Thyroid gland (tissue), 4 donors: Measurements from ENCODE around the gene DGAT2. TPM values are rescaled to one million over a fixed set of nuclear protein-coding genes. Genes with fewer than 3 reads are reported as not detected.

Source experiments
- DNase-seq, 2 donors: peaks; one replicate each; pipeline ENCODE4 v3.0.0-alpha.2; 2019
- H3K27ac ChIP-seq, 3 donors: fragments of 200-600 bp; sonication (generic); 1 replicate in 2 of 3; 2 replicates in 1 of 3; pipeline ENCODE4 v1.5.1; 2016 to 2019; ENCODE audit warnings: mild to moderate bottlenecking in 1 of 3, moderate library complexity in 1 of 3
- H3K27me3 ChIP-seq: fragments of 200-600 bp; sonication (generic); one replicate; pipeline ENCODE4 v1.5.1; 2019
- H3K36me3 ChIP-seq, 2 donors: fragments of 200-600 bp; sonication (generic); one replicate each; pipeline ENCODE4 v1.5.1; 2016 to 2019
- H3K4me1 ChIP-seq, 2 donors: fragments of 200-600 bp; sonication (generic); one replicate each; pipeline ENCODE4 v1.5.1; 2017 to 2019
- H3K4me3 ChIP-seq, 3 donors: fragments of 200-600 bp; sonication (generic); replicated peaks in 1 of 3; 1 replicate in 2 of 3; 2 replicates in 1 of 3; pipeline ENCODE4 v1.5.1; 2016; ENCODE audit warnings: mild to moderate bottlenecking in 1 of 3
- H3K9me3 ChIP-seq: fragments of 200-600 bp; sonication (generic); one replicate; pipeline ENCODE4 v1.5.1; 2017
- CTCF ChIP-seq, 6 experiments: fragments of 200-600 bp in 3 of 6; fragments of 450-650 bp in 3 of 6; sonication (generic) in 3 of 6; IDR thresholded peaks; one replicate each; pipeline ENCODE4 v1.5.1; 2016 to 2019; ENCODE audit warnings: antibody characterized with exemption in 6 of 6, mild to moderate bottlenecking in 2 of 6, inconsistent platforms in 1 of 6, moderate library complexity in 1 of 6
- POLR2A ChIP-seq, 2 donors: fragments of 450-650 bp; IDR thresholded peaks; one replicate each; pipeline ENCODE4 v1.6.1; 2017; ENCODE audit warnings: antibody characterized with exemption in 2 of 2, mild to moderate bottlenecking in 2 of 2, moderate library complexity in 1 of 2
- WGBS, 2 donors: methylation state at CpG; one replicate each; pipeline ENCODE4 v1.1.5; 2017; 5-methylcytosine and 5-hydroxymethylcytosine counted together
- intact Hi-C: fragments of 100-400 bp; cut with DNase I; formaldehyde crosslinking; loops from one replicate; pipeline ENCODE4 v1.15.1; 2023
- total RNA-seq, 4 donors: library from RNA; depleted of rRNA; stranded (reverse); fragments of >200 nt; gene quantifications; one replicate each; pipeline ENCODE4 v1.2.3, GENCODE V29; 2016

Gene DGAT2
- total RNA-seq, 4 donors from 2014 or later: 9.9 to 20.7 (median 16.3) TPM

GRCh38 chr11:75809111-75809510 is 40.5 kb downstream of the DGAT2 start:
- WGBS, 2 donors: 71 to 73% methylated on average over 2 of the region's 2 CpGs
- intact Hi-C loops: no loop called here
- Histone ChIP-seq H3K27ac (no peak overlapping the region), H3K4me3 (no peak overlapping the region), H3K9me3 (no peaks in the 10 kb centered on the region), H3K27me3 (no peaks in the 10 kb centered on the region), H3K36me3 (no peaks in the 10 kb centered on the region), H3K4me1 (peaks cover 0 to 9% of the 10 kb centered on the region in 2 donors)
- no peak for DNase-seq
- TF ChIP-seq CTCF (IDR thresholded peaks at IDR 0.05) (no peak), POLR2A (IDR thresholded peaks at IDR 0.05) (no peak)

GRCh38 chr11:75809991-75810390 is 41.4 kb downstream of the DGAT2 start:
- TF ChIP-seq CTCF (IDR thresholded peaks at IDR 0.05) (no peak), POLR2A (IDR thresholded peaks at IDR 0.05) (no peak)
- Histone ChIP-seq H3K9me3 (no peaks in the 10 kb centered on the region), H3K4me1 (peaks cover 0 to 9% of the 10 kb centered on the region in 2 donors), H3K4me3 (no peak overlapping the region), H3K27me3 (no peaks in the 10 kb centered on the region), H3K36me3 (no peaks in the 10 kb centered on the region), H3K27ac (no peak overlapping the region)
- 68 to 95% methylated on average over 2 of the region's 2 CpGs for WGBS, 2 donors
- no peak for DNase-seq
- intact Hi-C loops: no loop called here

GRCh38 chr11:75810637-75811390 is 42.2 kb downstream of the DGAT2 start:
- peaks cover under 1 to 9% of the 10 kb centered on the region in 2 donors for H3K4me1 ChIP-seq
- no peaks in the 10 kb centered on the region for H3K9me3 ChIP-seq
- WGBS, 2 donors: 83 to 89% methylated on average over 8 of the region's 8 CpGs
- intact Hi-C loops: no loop called here
- no peak for TF ChIP-seq POLR2A (IDR thresholded peaks at IDR 0.05)
- no peak for TF ChIP-seq CTCF (IDR thresholded peaks at IDR 0.05)
- no peak for DNase-seq
- no peak overlapping the region for H3K27ac ChIP-seq
- no peaks in the 10 kb centered on the region for H3K36me3 ChIP-seq
- H3K27me3 ChIP-seq: no peaks in the 10 kb centered on the region
- no peak overlapping the region for H3K4me3 ChIP-seq

- intact Hi-C loops: no loop called here
Measured at GRCh38 chr11:75811485-75811884, 42.9 kb downstream of the DGAT2 start.

More at GRCh38 chr11:75811485-75811884, 42.9 kb downstream of the DGAT2 start:
- Histone ChIP-seq H3K4me1 (peaks cover 7 to 14% of the 10 kb centered on the region in 2 donors), H3K9me3 (no peaks in the 10 kb centered on the region), H3K36me3 (no peaks in the 10 kb centered on the region), H3K27me3 (no peaks in the 10 kb centered on the region), H3K27ac (no peak overlapping the region), H3K4me3 (no peak overlapping the region)
- 80 to 81% methylated on average over 2 of the region's 2 CpGs for WGBS, 2 donors
- no peak for TF ChIP-seq POLR2A (IDR thresholded peaks at IDR 0.05)
- TF ChIP-seq CTCF (IDR thresholded peaks at IDR 0.05): no peak
- DNase-seq: no peak
